Measurements from ENCODE around the gene C1QTNF5.

DNA sequence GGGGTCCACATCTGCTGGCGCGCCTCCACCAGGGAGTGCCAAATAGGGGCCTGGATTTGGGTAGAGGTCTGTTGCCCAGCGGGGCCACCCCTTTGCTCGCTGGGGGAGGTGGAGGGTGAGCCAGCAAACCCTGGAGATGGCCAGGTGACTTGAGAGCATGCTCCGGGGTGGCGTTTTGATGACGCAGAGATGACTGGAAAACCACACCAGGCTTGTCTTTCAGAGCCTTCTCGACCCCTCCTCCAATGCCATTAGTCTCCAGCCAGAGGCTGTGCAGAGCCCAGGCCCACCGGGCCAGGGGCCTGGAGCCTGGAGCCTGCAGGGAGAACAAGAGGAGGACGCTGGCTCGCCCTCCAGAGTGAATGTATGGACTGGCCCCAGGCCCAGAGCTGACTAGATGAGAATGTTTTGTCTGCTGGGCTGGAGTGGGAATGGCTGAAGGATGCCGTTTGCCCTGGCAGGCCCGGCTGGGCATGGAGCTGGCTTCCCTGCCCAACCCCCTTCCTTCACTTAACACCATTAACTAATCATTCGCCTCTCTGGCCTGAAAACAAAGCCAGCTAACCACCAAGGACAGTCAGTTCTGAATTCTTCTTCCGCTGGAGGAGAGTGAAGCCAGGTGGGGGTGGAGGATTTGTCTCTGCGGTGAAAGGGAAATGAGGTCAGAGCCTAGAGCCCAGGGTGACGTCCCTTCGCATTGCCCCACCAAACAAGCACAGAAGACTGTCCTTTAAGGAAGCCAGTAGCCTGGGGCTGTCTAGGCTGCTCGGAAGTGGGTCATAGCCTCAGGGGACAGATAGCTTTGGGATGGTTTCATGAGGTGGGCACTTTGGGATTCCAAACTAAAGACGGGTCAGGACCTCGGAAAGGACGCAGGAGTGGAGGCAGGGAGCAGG lies 22.2 kb downstream of the C1QTNF5 start:
- TF ChIP-seq, protein P1, sequence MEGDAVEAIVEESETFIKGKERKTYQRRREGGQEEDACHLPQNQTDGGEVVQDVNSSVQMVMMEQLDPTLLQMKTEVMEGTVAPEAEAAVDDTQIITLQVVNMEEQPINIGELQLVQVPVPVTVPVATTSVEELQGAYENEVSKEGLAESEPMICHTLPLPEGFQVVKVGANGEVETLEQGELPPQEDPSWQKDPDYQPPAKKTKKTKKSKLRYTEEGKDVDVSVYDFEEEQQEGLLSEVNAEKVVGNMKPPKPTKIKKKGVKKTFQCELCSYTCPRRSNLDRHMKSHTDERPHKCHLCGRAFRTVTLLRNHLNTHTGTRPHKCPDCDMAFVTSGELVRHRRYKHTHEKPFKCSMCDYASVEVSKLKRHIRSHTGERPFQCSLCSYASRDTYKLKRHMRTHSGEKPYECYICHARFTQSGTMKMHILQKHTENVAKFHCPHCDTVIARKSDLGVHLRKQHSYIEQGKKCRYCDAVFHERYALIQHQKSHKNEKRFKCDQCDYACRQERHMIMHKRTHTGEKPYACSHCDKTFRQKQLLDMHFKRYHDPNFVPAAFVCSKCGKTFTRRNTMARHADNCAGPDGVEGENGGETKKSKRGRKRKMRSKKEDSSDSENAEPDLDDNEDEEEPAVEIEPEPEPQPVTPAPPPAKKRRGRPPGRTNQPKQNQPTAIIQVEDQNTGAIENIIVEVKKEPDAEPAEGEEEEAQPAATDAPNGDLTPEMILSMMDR (IDR thresholded peaks at IDR 0.05), result no peak
- TF ChIP-seq POLR2A (IDR thresholded peaks at IDR 0.05), result no peak
